B cell (primary cell): ENCODE data around the gene EXOC4. TPM values are rescaled to one million over a fixed set of nuclear protein-coding genes. Genes with fewer than 3 reads are reported as not detected.

Experiments
- ATAC-seq: fragments of 200-7000 bp; cut with Tn5 transposase; one replicate; pipeline ENCODE4 v1.10.0; 2021; ENCODE audit warnings: low read depth, mild to moderate bottlenecking, moderate number of reproducible peaks, moderate library complexity
- CTCF ChIA-PET: fragments of 350-600 bp; sonication (Branson Sonifier 250); formaldehyde crosslinking; loops from one replicate; lab custom pipeline; 2021; ENCODE audit warnings: antibody characterized with exemption, inconsistent platforms; lab: Charles Lee
- POLR2A ChIA-PET: fragments of 350-600 bp; sonication (Branson Sonifier 250); formaldehyde crosslinking; loops from one replicate; lab custom pipeline; 2021; ENCODE audit warnings: antibody characterized with exemption; lab: Charles Lee
- DNase-seq: peaks from one replicate; pipeline ENCODE4 v3.0.0; 2013
- H2AFZ ChIP-seq: 2 replicates; pipeline ENCODE4 v1.6.1; 2012; ENCODE audit warnings: mild to moderate bottlenecking, low read depth, low read length; ENCODE audit not compliant: insufficient read depth, poor library complexity, severe bottlenecking
- H3K27ac ChIP-seq, 2 donors: 1 replicate in 1 of 2; 2 replicates in 1 of 2; pipeline ENCODE4 v1.5.1; 2012 to 2013; ENCODE audit warnings: low read length in 2 of 2, mild to moderate bottlenecking in 2 of 2, moderate library complexity in 1 of 2
- H3K27me3 ChIP-seq, 4 experiments: fragments of 200-600 bp in 1 of 4; sonication (generic) in 1 of 4; replicated peaks in 1 of 4; 1 replicate in 2 of 4; 2 replicates in 2 of 4; pipeline versions ENCODE4 v1.6.1 to v1.7.0; 2013 to 2016; ENCODE audit warnings: low read length in 3 of 4, mild to moderate bottlenecking in 2 of 4, mixed read lengths in 1 of 4, moderate library complexity in 1 of 4; ENCODE audit not compliant: insufficient read depth in 4 of 4, control insufficient read depth in 3 of 4; ENCODE audit errors: control extremely low read depth in 1 of 4
- H3K36me3 ChIP-seq, 2 experiments: replicated peaks in 1 of 2; 1 replicate in 1 of 2; 2 replicates in 1 of 2; pipeline versions ENCODE4 v1.6.1 to v1.7.1; 2013; ENCODE audit warnings: low read length in 1 of 2; ENCODE audit not compliant: insufficient read depth in 2 of 2, control insufficient read depth in 1 of 2; ENCODE audit errors: control extremely low read depth in 1 of 2, extremely low read depth in 1 of 2
- H3K4me1 ChIP-seq, 2 donors: fragments of 200-600 bp in 1 of 2; sonication (generic) in 1 of 2; 1 replicate in 1 of 2; 2 replicates in 1 of 2; pipeline versions ENCODE4 v1.5.1 to v1.6.1; 2013 to 2017; ENCODE audit warnings: low read length in 2 of 2; ENCODE audit not compliant: control insufficient read depth in 2 of 2, insufficient read depth in 2 of 2
- H3K4me2 ChIP-seq: replicated peaks from 2 replicates; pipeline ENCODE3; 2012; ENCODE audit warnings: mild to moderate bottlenecking, low read depth, low read length; ENCODE audit not compliant: poor library complexity, severe bottlenecking
- H3K4me3 ChIP-seq, 5 experiments: fragments of 200-600 bp in 1 of 5; sonication (generic) in 1 of 5; 1 replicate in 3 of 5; 2 replicates in 2 of 5; pipeline versions ENCODE4 v1.5.1 to v1.7.0; 2011 to 2016; ENCODE audit warnings: low read length in 4 of 5, mild to moderate bottlenecking in 4 of 5, low read depth in 2 of 5, control low read depth in 1 of 5, moderate library complexity in 1 of 5; ENCODE audit not compliant: insufficient read depth in 1 of 5; ENCODE audit errors: control extremely low read depth in 1 of 5, extremely low read depth in 1 of 5
- H3K79me2 ChIP-seq: fragments of 200-600 bp; sonication (generic); one replicate; pipeline ENCODE4 v1.6.0; 2016; ENCODE audit warnings: low read length; ENCODE audit not compliant: control insufficient read depth, insufficient read depth
- H3K9ac ChIP-seq: fragments of 200-600 bp; sonication (generic); 2 replicates; pipeline ENCODE4 v1.6.1; 2017; ENCODE audit warnings: mild to moderate bottlenecking, low read length, moderate library complexity
- H3K9me3 ChIP-seq, 3 donors: one replicate each; pipeline versions ENCODE4 v1.6.1 to v1.7.1; 2013; ENCODE audit warnings: low read length in 2 of 3; ENCODE audit not compliant: control insufficient read depth in 2 of 3, insufficient read depth in 1 of 3; ENCODE audit errors: control extremely low read depth in 1 of 3
- H4K20me1 ChIP-seq: 2 replicates; pipeline ENCODE4 v1.6.0; 2012; ENCODE audit warnings: mild to moderate bottlenecking, low read length; ENCODE audit not compliant: insufficient read depth, control insufficient read depth, poor library complexity, severe bottlenecking
- H3K27ac Mint-ChIP-seq: one replicate; pipeline ENCODE4 v1.8.0; 2021; ENCODE audit warnings: mixed read lengths
- H3K27me3 Mint-ChIP-seq: one replicate; pipeline ENCODE4 v1.8.0; 2021; ENCODE audit warnings: mixed read lengths
- H3K4me1 Mint-ChIP-seq: one replicate; pipeline ENCODE4 v1.8.0; 2021; ENCODE audit warnings: mixed read lengths
- H3K4me3 Mint-ChIP-seq: one replicate; pipeline ENCODE4 v1.8.0; 2021; ENCODE audit warnings: mixed read lengths
- H3K9me3 Mint-ChIP-seq: one replicate; pipeline ENCODE4 v1.8.0; 2022; ENCODE audit warnings: mixed read lengths; ENCODE audit not compliant: insufficient read depth
- CTCF ChIP-seq: fragments of 200-600 bp; IDR thresholded peaks from one replicate; pipeline ENCODE4 v1.8.0; 2022; ENCODE audit warnings: antibody characterized with exemption, mild to moderate bottlenecking
- EZH2 ChIP-seq: IDR thresholded peaks from 2 replicates; pipeline ENCODE4 v1.6.1; 2012; ENCODE audit warnings: borderline replicate concordance, low read depth, mild to moderate bottlenecking, moderate library complexity, low read length; ENCODE audit not compliant: insufficient read depth, poor library complexity, severe bottlenecking
- WGBS: methylation state at CpG from one replicate; pipeline ENCODE4 v1.1.5; 2013; ENCODE audit warnings: missing lambda C conversion rate; ENCODE audit not compliant: insufficient coverage; 5-methylcytosine and 5-hydroxymethylcytosine counted together
- intact Hi-C: fragments of 100-400 bp; cut with micrococcal nuclease; formaldehyde crosslinking; loops from one replicate; pipeline ENCODE4 v1.10.0; 2022
- polyA plus RNA-seq: library from polyadenylated mRNA; depleted of rRNA; stranded (reverse); fragments of >200 nt; gene quantifications from 2 replicates; pipeline ENCODE4 v1.2.3, GENCODE V29; 2012
- total RNA-seq, 2 donors: library from RNA; stranded (reverse); fragments of 120-200 nt in 1 of 2; gene quantifications; 1 replicate in 1 of 2; 2 replicates in 1 of 2; pipeline versions ENCODE4 v1.2.3 to v1.2.4, GENCODE V29; 2013 to 2022

The EXOC4 gene
- total and polyA plus RNA-seq, 2 donors (not counting 1 experiment from before 2014, with no cell fraction given) = 16.7 to 135 TPM

GRCh38 chr7:134105841-134106240, 853.0 kb downstream of the EXOC4 start:
- no peak overlapping the region for H3K9ac ChIP-seq
- H3K9me3 Mint-ChIP-seq = no peaks in the 10 kb centered on the region
- H3K27ac Mint-ChIP-seq = no peak overlapping the region
- no peaks in the 10 kb centered on the region for H3K27me3 ChIP-seq
- H2AFZ ChIP-seq = no peak overlapping the region
- DNase-seq (no peak), ATAC-seq (no peak)
- H3K79me2 ChIP-seq = no peaks in the 10 kb centered on the region
- WGBS = 100% methylated on average over 2 of the region's 5 CpGs
- H4K20me1 ChIP-seq = no peaks in the 10 kb centered on the region
- ChIA-PET CTCF (no interaction called here), POLR2A (no interaction called here)
- peaks cover 4% of the 10 kb centered on the region for H3K4me1 Mint-ChIP-seq
- H3K4me1 ChIP-seq = no peaks in the 10 kb centered on the region
- no peak overlapping the region for H3K4me2 ChIP-seq
- H3K36me3 ChIP-seq = no peaks in the 10 kb centered on the region
- H3K9me3 ChIP-seq = peaks cover 0 to 3% (median 0%) of the 10 kb centered on the region in 3 donors
- no peaks in the 10 kb centered on the region for H3K27me3 Mint-ChIP-seq
- no peak overlapping the region for H3K27ac ChIP-seq
- TF ChIP-seq CTCF = no peak
- TF ChIP-seq EZH2 = no peak
- H3K4me3 Mint-ChIP-seq = no peak overlapping the region
- intact Hi-C loops = no loop called here
- no peak overlapping the region for H3K4me3 ChIP-seq

- ATAC-seq (no peak), DNase-seq (no peak)
- no peaks in the 10 kb centered on the region for H3K4me1 Mint-ChIP-seq
- H3K27ac Mint-ChIP-seq = no peak overlapping the region
- Histone ChIP-seq H3K36me3 (no peaks in the 10 kb centered on the region), H2AFZ (no peak overlapping the region), H3K9ac (no peak overlapping the region), H3K27ac (no peak overlapping the region), H4K20me1 (no peaks in the 10 kb centered on the region), H3K9me3 (peaks cover 0 to 3% (median 0%) of the 10 kb centered on the region in 3 donors), H3K79me2 (no peaks in the 10 kb centered on the region), H3K4me1 (no peaks in the 10 kb centered on the region), H3K4me3 (no peak overlapping the region), H3K27me3 (no peaks in the 10 kb centered on the region), H3K4me2 (no peak overlapping the region)
- ChIA-PET CTCF (no interaction called here), POLR2A (no interaction called here)
- H3K27me3 Mint-ChIP-seq = no peaks in the 10 kb centered on the region
- no CpG with 5 or more reads among the region's 2 CpGs for WGBS
- intact Hi-C loops = no loop called here
- H3K9me3 Mint-ChIP-seq = no peaks in the 10 kb centered on the region
- no peak for TF ChIP-seq EZH2
- TF ChIP-seq CTCF = no peak
- H3K4me3 Mint-ChIP-seq = no peak overlapping the region
These were observed 855.9 kb downstream of the EXOC4 start for GRCh38 chr7:134108802-134109201.
